HepG2 (cell line): Measurements from ENCODE around the gene TBC1D10A. TPM values are rescaled to one million over a fixed set of nuclear protein-coding genes. Genes with fewer than 3 reads are reported as not detected.
A peak's percentile ranks its signal among the peaks of the same experiment; 100 is the strongest.

Source experiments
- DR1 ChIP-seq: sonication (generic); formaldehyde crosslinking; IDR thresholded peaks from 2 replicates; pipeline ENCODE4 v1.8.0; 2021; ENCODE audit warnings: mild to moderate bottlenecking, missing genetic modification reagents, inconsistent platforms
- ETV6 ChIP-seq: sonication (generic); formaldehyde crosslinking; conservative IDR thresholded peaks from 2 replicates; pipeline ENCODE4 v1.4.0; 2020; ENCODE audit warnings: missing genetic modification reagents
- IRX3 ChIP-seq: sonication (generic); formaldehyde crosslinking; IDR thresholded peaks from 2 replicates; pipeline ENCODE4 v1.8.1; 2023; ENCODE audit warnings: mild to moderate bottlenecking, low read depth, missing genetic modification reagents, borderline replicate concordance
- NBN ChIP-seq: fragments of 450-650 bp; conservative IDR thresholded peaks from 2 replicates; pipeline ENCODE4 v1.6.1; 2017
- REST ChIP-seq, 2 experiments: IDR thresholded peaks; 2 replicates each; pipeline ENCODE4 v1.6.1; 2011 to 2012; ENCODE audit warnings: low read length in 2 of 2, borderline replicate concordance in 1 of 2, low read depth in 1 of 2, mild to moderate bottlenecking in 1 of 2, moderate library complexity in 1 of 2
- TFAP4 ChIP-seq: sonication (generic); IDR thresholded peaks from 2 replicates; pipeline ENCODE4 v1.6.1; 2016; ENCODE audit warnings: low read depth, borderline replicate concordance
- YY1 ChIP-seq: IDR thresholded peaks from 2 replicates; pipeline ENCODE4 v1.6.1; 2011; ENCODE audit warnings: low read length, low read depth, moderate library complexity, mild to moderate bottlenecking; ENCODE audit not compliant: insufficient read depth, insufficient replicate concordance
- ZBTB3 ChIP-seq: sonication (generic); formaldehyde crosslinking; IDR thresholded peaks from 2 replicates; pipeline ENCODE4 v1.4.0; 2020; ENCODE audit warnings: low read depth, mild to moderate bottlenecking, moderate library complexity, missing genetic modification reagents, borderline replicate concordance
- ZBTB39 ChIP-seq: sonication (generic); formaldehyde crosslinking; IDR thresholded peaks from 2 replicates; pipeline ENCODE4 v1.5.0; 2020; ENCODE audit warnings: missing genetic modification reagents
- ZNF337 ChIP-seq: sonication (generic); formaldehyde crosslinking; IDR thresholded peaks from 2 replicates; pipeline ENCODE4 v1.5.1; 2020; ENCODE audit warnings: missing genetic modification reagents, low read depth, mild to moderate bottlenecking, borderline replicate concordance
- ZNF576 ChIP-seq: sonication (generic); formaldehyde crosslinking; IDR thresholded peaks from 2 replicates; pipeline ENCODE4 v1.4.0; 2020; ENCODE audit warnings: mild to moderate bottlenecking, missing genetic modification reagents
- ZNF607 ChIP-seq: sonication (generic); formaldehyde crosslinking; IDR thresholded peaks from 2 replicates; pipeline ENCODE4 v1.5.1; 2020; ENCODE audit warnings: missing genetic modification reagents, mild to moderate bottlenecking, borderline replicate concordance
- ZNF709 ChIP-seq: sonication (generic); formaldehyde crosslinking; IDR thresholded peaks from 2 replicates; pipeline ENCODE4 v1.5.0; 2020; ENCODE audit warnings: mild to moderate bottlenecking, missing genetic modification reagents
- ZNF775 ChIP-seq: sonication (generic); formaldehyde crosslinking; IDR thresholded peaks from 2 replicates; pipeline ENCODE4 v1.4.0; 2020; ENCODE audit warnings: missing genetic modification reagents, mild to moderate bottlenecking, moderate library complexity, borderline replicate concordance
- polyA plus RNA-seq, 8 experiments: library from polyadenylated mRNA; depleted of rRNA in 3 of 8; stranded (reverse) in 7 of 8; unstranded in 1 of 8; fragments of >200 nt; fragmentation: Illumina TruSeq in 4 of 8; extraction: Trizol in 4 of 8; gene quantifications; 2 replicates each; pipeline versions ENCODE4 v1.2.1 to v1.2.3, GENCODE V29; 2011 to 2016; ENCODE audit warnings: low read depth in 4 of 8, missing spikeins in 1 of 8, mixed read lengths in 1 of 8; ENCODE audit not compliant: insufficient read depth in 1 of 8
- total RNA-seq, 5 experiments: library from RNA; depleted of rRNA; stranded (reverse); fragments of >200 nt; fragmentation: Illumina TruSeq; extraction: Trizol; gene quantifications; 2 replicates each; pipeline ENCODE4 v1.2.3, GENCODE V29; 2016; ENCODE audit warnings: low read depth in 1 of 5

Gene TBC1D10A
- total and polyA plus RNA-seq, 2 of the 13 experiments (the other 11 are each of a cell fraction or from before 2014, with no cell fraction given), result 4.2 to 4.9 TPM

GRCh38 chr22:30249049-30250038 is 77.4 kb downstream of the TBC1D10A start (continued):
- TF ChIP-seq DR1 (no peak), YY1 (no peak), IRX3 (CRISPR knock-in tag) (no peak), ZNF576 (no peak), ZNF337 (no peak), ETV6 (CRISPR knock-in tag) (no peak), ZBTB3 (CRISPR knock-in tag) (no peak), ZNF607 (no peak), NBN (no peak), ZNF709 (CRISPR knock-in tag) (no peak), ZNF775 (CRISPR knock-in tag) (no peak), TFAP4 (0 out of 2 replicates have a peak, but pooled peaks have one; percentile 18), REST (IDR thresholded peaks at IDR 0.05; ENCODE audit: borderline replicate concordance in 1 of 2, low read depth in 1 of 2, low read length in 2 of 2) (no peak), ZBTB39 (CRISPR knock-in tag) (no peak)
